ENCODE measurements around the gene FBXL14.

FBXL14 gene

GRCh38 chr12:1529228-1529861 lies 65.0 kb downstream of the FBXL14 start:
- TF ChIP-seq, protein P1, sequence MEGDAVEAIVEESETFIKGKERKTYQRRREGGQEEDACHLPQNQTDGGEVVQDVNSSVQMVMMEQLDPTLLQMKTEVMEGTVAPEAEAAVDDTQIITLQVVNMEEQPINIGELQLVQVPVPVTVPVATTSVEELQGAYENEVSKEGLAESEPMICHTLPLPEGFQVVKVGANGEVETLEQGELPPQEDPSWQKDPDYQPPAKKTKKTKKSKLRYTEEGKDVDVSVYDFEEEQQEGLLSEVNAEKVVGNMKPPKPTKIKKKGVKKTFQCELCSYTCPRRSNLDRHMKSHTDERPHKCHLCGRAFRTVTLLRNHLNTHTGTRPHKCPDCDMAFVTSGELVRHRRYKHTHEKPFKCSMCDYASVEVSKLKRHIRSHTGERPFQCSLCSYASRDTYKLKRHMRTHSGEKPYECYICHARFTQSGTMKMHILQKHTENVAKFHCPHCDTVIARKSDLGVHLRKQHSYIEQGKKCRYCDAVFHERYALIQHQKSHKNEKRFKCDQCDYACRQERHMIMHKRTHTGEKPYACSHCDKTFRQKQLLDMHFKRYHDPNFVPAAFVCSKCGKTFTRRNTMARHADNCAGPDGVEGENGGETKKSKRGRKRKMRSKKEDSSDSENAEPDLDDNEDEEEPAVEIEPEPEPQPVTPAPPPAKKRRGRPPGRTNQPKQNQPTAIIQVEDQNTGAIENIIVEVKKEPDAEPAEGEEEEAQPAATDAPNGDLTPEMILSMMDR (IDR thresholded peaks at IDR 0.05; ENCODE audit: low read depth, low read length): no peak
- DNase-seq (ENCODE audit: extremely low read depth, low read depth): no peak

DNA sequence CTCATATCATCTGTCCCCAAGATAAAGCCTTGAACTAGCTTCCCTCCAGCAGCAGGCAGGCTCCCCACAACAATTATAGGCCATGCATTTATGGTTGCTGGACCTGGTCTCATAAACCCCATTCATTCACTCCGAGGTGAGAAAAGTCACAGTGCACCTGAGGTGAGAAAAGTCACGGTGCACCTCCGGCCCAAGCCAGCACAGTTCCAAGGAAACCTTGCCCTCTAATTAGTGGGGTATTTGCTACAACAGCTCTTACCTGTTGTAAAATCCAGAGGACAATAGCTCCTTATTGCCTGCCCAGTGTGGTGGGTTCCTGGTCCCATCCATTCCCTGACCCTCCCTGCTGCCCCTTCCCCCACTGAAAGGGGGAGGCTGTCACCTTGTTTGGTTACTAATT lies 65.6 kb downstream of the FBXL14 start:
- TF ChIP-seq, protein P1 (IDR thresholded peaks at IDR 0.05; ENCODE audit: low read depth, low read length): no peak
- DNase-seq (ENCODE audit: extremely low read depth, low read depth): no peak

- TF ChIP-seq, protein P1 (IDR thresholded peaks at IDR 0.05; ENCODE audit: low read depth, low read length): no peak
- no peak for DNase-seq (ENCODE audit: extremely low read depth, low read depth)
Measured at GRCh38 chr12:1527789-1528188, 66.6 kb downstream of the FBXL14 start.

DNA sequence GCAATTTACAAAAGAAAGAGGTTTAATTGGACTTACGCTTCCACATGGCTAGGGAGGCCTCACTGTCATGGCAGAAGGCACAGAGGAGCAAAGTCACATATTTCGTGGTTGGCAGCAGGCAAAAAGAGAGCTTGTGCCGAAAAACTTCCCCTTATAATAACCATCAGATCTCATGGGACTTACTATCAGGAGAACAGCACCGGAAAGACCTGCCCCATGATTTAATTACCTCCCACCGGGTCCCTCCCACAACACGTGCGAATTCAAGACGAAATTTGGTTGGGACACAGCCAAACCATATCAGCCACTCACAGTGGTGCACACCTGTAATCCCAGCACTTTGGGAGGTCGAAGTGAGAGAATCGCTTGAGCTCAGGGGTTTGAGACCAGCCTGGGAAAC lies 68.5 kb downstream of the FBXL14 start:
- DNase-seq (ENCODE audit: extremely low read depth, low read depth): no peak
- TF ChIP-seq, protein P1 (IDR thresholded peaks at IDR 0.05; ENCODE audit: low read depth, low read length): no peak

- DNase-seq (ENCODE audit: extremely low read depth, low read depth): no peak
- TF ChIP-seq, protein P1 (IDR thresholded peaks at IDR 0.05; ENCODE audit: low read depth, low read length): no peak
Measured at GRCh38 chr12:1523558-1524050, 70.8 kb downstream of the FBXL14 start.

GRCh38 chr12:1523046-1523445 lies 71.3 kb downstream of the FBXL14 start:
- DNase-seq (ENCODE audit: extremely low read depth, low read depth): no peak
- TF ChIP-seq, protein P1 (IDR thresholded peaks at IDR 0.05; ENCODE audit: low read depth, low read length): no peak

GRCh38 chr12:1519642-1520041 lies 74.7 kb downstream of the FBXL14 start:
- DNase-seq (ENCODE audit: extremely low read depth, low read depth): no peak
- TF ChIP-seq, protein P1 (IDR thresholded peaks at IDR 0.05; ENCODE audit: low read depth, low read length): no peak

Data from AG09319 (cell line).